CD4-positive, alpha-beta T cell treated with Interferon gamma for 1 hour (primary cell): ENCODE results near the gene TRAT1.

Experiments used
- DNase-seq: peaks from one replicate; pipeline ENCODE4 v3.0.0-alpha.2; 2020

TRAT1 gene

DNA sequence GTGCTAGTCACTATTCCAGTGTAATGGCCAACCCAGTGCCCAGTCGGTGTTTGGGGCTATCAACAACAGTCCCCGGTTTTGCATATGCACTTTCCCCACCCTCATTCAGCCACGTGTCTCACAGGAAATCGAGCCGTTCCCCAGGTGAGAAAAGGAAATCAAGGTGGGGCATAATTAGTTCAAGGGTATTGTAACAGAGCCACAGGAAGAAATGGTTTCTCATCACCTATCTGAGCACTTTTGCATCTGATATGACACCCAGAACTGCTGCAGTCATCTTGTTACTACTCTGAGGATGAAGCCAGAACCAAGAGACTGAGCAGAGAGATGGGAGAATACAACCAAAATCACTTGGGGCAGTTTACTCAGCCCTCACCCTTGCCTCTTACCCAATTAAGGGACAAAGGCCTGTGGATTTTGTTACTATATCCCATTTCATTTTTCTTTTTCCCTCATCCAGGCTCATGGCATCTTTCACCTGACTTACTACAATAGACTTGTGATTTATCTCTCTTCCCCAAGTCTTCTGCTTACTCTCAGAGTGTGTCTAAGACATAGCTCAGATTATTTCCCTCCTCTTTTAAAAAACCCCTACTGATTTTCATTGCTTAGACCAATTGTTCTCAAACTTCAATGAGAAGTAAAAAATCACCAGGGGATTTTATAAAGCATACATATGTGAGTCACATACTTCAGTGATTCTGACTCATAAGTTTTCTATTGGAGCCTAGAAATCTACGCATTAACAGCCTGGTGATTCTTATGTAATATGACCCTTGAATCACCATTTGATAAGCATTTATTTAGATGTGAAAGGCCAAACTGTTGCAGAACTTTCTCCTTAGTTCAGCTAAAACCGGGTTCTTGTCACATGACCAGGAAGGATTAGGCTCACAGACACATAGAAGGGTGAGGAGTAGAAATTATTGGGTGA, 40.5 kb downstream of the TRAT1 start:
- no peak for DNase-seq

DNA sequence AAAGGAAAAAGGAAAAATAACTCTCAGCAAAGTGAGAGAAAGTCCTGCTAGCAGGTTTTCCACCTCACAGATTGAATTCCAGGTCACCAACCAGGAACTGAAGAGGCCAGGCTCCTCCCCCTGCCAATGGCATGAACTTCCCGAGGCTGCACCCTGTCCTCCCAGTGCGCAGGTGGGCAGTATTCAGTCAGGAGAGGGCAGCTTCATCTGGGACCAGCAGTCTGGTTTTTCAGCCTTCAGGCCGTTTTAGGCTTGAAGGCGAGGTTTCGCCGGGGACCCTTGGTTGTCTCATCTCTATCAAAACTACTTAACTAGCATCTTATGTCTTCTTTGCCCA, 41.2 kb downstream of the TRAT1 start:
- DNase-seq: no peak

DNA sequence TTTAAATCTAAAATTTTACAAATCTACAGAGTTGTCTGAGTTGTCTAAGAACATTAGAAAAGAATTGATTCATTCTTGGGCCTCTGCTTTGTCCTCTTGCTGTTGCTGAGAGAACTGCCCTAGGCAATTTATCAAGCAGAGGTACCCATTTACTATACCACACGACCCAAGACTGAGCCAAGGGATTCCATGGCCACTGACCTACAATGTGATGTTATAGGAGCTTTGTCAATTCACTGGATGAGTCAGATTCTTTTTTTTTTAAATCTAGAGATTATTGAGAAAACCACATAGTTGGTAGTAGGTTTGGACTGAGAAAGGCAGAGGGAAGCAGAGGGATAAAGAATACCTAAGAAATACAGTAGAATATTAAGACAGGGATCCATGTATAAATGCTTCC, 55.3 kb downstream of the TRAT1 start:
- no peak for DNase-seq

DNA sequence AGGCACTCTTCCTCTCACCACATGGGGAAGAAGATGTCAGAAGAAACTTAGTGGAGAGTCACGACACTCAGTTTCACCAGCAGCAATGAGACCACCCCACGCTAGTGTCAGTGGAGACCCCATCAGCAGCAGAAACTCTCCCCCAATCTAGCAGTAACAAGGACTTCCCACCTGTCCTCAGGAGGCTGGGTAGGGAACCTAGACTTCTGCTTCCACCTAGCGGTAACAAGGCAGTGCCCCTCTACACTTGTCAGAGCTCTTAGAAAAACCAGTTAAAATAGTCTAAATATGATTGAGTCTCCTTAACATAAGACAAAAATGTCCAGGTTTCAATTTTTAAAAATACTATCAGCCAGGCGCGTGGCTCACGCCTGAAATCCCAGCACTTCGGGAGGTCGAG, 57.3 kb downstream of the TRAT1 start:
- no peak for DNase-seq

DNA sequence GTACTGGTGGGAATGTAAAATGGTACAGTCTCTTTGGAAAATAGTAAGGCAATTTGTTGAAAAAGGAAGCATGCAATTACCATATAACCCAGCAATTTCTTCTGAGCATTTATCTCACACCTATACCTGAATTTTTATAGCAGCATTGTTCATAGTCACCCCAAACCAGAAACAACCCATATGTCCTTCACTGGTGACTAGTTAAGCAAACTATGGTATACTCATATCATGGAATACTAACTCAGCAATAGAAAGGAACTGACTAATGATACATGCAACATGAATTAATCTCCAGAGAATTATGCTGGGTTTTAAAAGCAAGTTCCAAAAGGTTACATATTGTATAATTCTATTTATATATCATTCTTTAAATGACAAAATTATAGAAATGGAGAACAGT, 60.2 kb downstream of the TRAT1 start:
- DNase-seq: no peak

DNA sequence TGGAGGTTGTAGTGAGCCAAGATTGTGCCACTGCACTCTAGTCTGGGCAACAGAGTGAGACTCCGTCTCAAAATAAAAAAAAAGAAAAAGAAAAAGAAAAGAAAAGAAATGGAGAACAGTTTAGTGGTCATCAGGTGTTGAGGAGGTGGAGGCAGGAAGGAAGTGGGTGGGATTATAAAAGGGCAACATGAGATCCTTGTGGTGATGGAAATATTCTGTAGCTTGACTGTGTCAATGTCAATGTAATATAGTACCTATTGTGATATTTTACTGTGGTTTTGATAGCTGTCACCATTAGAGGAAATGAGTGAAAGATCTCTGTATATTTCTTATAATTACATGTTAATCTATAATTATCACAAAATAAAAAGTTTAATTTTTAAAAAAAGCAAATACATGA, 60.8 kb downstream of the TRAT1 start:
- DNase-seq: no peak

DNA sequence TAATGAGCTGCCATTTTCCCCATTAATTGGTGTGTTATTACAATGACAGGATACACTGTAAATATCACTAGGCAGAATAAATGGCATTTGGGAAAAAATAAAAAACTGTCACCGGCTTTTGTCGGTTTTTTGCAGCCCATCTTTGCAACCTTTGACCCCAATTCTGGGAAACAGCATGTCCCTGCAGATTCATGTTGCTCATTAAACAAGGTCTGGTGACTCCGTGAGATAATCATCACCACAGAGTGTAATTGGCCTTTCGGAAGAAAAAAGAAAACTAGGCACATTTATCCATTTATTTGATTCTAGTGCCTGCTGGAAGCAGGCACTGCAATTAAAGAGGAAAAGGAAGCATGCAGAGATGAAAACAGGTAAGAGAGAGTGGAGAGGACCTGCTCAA, 64.5 kb downstream of the TRAT1 start:
- DNase-seq: no peak

DNA sequence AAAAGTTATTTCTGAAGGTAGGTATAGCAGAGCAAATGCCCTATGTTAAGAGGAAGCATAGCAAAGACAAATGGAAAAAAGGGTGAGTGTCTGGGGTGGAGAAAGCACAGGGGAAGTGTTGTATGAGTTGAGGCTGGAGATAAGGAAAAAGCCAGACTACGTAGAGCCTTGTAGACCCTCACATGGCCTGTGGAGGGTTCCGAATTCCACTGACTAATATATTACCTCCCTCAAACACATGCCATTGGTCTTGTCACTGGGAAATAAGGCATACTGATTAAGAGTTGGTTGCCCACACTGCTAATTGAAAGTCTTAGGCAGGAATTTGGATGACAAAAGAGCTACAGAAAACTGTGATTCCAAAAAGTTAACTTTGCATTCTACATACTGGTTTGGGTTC, 65.2 kb downstream of the TRAT1 start:
- DNase-seq: no peak

DNA sequence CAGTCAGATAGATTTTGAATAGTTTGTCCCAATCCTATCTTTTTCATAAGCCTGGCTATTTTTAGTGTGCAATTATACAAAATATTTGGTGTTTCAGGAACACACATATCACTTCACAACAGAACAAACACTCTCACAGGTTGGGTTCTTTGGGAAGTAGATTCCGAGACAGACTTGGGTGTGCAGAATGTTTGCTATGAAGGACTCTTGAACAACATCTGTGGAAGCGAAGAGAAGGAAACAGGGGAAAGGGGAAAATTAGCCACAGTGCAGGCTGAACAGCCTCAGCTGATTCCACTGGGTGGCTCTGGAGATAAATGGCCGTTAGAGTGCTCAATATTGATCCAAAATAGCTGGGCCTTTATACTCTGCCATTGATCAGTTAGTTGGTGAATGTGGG, 69.2 kb downstream of the TRAT1 start:
- no peak for DNase-seq

DNA sequence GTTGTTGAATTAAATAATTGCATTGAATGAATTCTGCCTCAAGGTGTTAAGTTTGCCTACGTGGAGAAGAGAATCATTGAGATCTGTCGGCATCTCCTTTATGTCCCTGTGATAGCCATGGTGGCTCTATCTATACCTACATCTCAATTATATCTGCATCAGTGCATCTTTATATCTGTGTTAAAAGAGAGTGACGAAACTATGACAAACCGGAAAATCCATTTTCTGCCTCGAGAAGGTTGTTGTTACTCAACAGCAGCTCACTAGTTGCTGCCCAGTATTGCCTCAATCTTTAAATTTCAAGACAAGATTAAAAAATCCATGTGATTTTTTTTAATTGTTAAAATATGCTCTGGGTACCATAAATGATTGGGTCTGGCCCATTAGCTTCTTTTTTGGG, 72.4 kb downstream of the TRAT1 start:
- DNase-seq: no peak

DNA sequence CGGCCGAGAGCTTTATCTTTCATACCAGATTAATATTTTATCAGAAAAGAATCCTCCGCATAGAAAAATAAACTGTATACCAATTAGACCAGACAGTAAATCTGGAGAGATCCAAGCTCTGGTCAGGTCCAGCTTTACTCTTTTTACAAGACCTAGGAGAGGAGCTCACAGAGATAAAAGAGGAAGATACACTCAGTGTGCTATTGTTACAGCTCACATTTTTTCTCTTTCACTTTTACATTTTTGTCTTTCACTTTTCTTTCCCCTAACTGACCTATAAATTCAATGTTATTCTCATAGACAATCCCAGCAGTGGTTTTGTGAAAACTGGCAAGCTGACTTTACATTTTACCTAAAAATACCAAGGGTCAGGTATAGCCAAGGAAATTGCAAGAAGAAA, 75.3 kb downstream of the TRAT1 start:
- no peak for DNase-seq

DNA sequence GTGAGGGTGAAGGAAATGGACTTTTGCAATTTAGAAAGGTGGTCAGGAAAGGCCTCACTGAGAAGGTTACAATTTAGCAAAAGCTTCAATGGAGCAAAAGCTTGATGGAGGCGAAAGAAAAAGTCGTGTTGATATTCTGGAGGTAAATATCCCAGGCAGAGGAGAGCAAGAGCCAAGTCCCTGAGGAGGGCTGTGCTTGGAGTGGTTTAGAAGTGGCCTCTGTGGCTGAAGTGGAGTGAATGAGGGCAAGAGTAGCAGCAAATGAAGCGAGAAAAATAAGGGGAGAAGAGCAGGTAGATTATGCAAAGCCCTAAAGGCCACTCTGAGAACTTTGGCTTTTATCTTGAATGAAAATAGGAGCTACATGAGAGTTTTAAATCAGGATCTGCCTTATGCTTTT, 76.9 kb downstream of the TRAT1 start:
- DNase-seq: no peak
